GM18861 (cell line): ENCODE results near the gene HSPA2.
"Not testable (repeated sequence)": the region's sequence is repeated elsewhere in the genome, so short reads cannot be mapped to it uniquely, and the experiment has no call there.

ENCODE experiments used
- ATAC-seq: cut with Tn5 transposase; IDR thresholded peaks from one replicate; pipeline ENCODE4 v1.9.1; 2021; ENCODE audit not compliant: unreplicated experiment

HSPA2 gene

DNA sequence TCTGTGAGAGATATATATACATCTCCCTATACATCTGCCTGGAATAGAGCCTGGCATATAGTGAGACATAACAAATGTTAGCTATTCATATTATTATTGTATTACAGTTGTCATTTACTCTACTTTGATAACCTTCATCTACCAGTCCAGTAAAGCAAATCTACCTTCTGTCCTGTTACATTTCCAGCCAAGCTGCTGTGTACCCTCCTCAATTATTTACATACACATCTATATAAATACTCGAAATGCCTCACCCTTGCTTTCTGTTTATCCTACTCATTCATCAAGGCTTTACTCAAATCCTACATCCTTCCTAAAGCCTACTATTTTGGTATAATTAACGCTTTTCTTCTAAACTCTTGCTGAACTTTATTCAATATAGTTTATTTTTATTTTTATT, 27.3 kb upstream of the HSPA2 start:
- no peak for ATAC-seq

- ATAC-seq: no peak
Observed at GRCh38 chr14:64515053-64515452, 25.5 kb upstream of the HSPA2 start.

- ATAC-seq: no peak
Observed at GRCh38 chr14:64516969-64517368, 23.6 kb upstream of the HSPA2 start.

- ATAC-seq: not testable (repeated sequence)
Observed at GRCh38 chr14:64517667-64518066, 22.9 kb upstream of the HSPA2 start.

DNA sequence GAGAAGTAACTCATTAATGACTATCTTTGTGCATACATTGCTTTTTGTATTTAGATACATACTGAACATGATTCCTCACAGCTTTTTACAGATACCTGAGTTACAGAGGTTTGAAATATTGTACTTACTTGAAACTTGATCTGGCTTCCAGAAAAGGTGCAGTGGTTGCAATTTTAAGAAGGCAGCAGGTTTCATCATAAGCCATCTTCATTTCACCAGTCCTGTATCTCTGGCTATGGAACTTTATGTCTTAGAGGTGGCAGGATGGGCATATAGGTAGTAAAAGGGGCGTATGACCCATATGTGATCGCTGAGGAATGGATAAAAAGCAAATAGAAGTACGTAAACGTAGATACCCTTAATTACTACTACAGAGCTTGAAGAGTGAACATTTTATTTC, 22.3 kb upstream of the HSPA2 start:
- no peak for ATAC-seq

GRCh38 chr14:64520699-64521098, 19.8 kb upstream of the HSPA2 start:
- ATAC-seq: no peak

DNA sequence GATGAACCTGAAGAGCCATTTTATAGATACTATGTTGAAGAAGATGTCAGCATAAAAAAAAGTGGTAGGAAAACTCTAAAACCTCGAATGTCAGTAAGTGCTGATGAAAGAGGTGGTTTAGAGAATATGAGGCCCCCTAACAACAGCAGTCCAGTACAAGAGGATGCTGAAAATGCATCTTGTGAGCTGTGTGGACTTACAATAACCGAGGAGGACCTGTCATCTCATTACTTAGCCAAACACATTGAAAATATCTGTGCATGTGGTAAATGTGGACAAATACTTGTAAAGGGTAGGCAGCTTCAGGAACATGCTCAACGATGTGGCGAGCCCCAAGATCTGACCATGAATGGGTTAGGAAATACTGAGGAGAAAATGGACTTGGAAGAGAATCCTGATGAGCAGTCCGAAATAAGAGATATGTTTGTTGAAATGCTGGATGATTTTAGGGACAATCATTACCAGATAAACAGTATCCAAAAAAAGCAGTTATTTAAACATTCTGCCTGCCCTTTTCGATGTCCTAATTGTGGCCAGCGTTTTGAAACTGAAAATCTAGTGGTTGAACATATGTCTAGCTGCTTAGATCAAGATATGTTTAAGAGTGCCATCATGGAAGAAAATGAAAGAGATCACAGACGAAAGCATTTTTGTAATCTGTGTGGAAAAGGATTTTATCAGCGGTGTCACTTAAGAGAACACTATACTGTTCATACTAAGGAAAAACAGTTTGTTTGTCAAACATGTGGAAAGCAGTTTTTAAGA, 17.8 kb upstream of the HSPA2 start:
- no peak for ATAC-seq

DNA sequence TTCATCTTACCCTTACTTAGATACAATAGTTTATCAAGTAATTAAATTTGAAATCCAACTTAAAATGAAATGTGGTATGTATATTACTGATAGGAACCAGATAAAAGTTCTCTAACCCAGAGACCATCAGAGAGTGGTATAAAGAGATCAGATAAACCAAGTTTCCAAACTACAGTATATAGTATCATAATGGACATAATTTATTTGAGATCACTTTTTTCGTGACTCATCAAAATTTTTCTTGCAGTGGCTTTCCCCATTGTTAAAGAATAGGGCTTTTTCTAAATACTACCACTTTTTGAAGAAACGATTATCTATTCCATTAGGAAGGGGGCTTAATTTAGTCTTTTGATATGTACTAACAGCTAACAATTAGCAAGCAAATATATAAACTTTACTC, 15.2 kb upstream of the HSPA2 start:
- no peak for ATAC-seq

GRCh38 chr14:64531567-64531966, 9.0 kb upstream of the HSPA2 start:
- no peak for ATAC-seq

DNA sequence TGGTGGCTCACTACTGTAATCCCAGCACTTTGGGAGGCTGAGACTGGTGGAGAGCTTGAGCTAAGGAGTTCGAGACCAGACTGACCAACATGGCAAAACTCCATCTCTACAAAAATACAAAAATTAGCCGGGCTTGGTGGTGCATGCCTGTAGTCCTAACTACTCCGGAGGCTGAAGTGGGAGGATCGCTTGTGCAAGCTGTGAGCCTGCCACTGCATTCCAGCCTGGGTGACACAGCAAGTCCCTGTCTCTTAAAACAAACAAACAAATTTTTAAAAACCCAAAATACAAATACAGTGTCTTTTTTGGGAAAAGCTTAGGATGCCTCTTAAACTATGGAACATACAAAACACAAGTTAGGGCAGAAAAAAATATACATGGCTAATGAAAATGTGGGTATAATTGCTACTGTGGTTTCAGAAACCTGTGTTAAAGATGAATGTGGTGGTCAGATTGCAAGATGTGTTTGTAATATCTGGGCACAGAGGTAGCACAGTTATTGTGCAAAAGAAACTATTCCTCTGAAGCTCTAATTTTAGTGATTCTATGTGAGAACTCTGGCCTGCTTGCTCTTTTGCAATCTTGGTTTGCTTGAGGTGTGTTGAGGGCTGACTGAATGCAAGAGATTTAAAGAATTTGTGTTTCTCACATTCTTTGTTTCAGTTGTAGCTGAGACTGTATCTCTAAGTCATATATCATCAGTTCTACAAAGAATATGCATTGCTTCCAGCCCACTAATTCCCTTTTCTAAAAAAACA, 3.9 kb upstream of the HSPA2 start:
- no peak for ATAC-seq

DNA sequence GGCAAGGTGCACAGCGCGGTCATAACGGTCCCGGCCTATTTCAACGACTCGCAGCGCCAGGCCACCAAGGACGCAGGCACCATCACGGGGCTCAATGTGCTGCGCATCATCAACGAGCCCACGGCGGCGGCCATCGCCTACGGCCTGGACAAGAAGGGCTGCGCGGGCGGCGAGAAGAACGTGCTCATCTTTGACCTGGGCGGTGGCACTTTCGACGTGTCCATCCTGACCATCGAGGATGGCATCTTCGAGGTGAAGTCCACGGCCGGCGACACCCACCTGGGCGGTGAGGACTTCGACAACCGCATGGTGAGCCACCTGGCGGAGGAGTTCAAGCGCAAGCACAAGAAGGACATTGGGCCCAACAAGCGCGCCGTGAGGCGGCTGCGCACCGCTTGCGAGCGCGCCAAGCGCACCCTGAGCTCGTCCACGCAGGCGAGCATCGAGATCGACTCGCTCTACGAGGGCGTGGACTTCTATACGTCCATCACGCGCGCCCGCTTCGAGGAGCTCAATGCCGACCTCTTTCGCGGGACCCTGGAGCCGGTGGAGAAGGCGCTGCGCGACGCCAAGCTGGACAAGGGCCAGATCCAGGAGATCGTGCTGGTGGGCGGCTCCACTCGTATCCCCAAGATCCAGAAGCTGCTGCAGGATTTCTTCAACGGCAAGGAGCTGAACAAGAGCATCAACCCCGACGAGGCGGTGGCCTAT, 875 bp downstream of the HSPA2 start:
- ATAC-seq: no peak

DNA sequence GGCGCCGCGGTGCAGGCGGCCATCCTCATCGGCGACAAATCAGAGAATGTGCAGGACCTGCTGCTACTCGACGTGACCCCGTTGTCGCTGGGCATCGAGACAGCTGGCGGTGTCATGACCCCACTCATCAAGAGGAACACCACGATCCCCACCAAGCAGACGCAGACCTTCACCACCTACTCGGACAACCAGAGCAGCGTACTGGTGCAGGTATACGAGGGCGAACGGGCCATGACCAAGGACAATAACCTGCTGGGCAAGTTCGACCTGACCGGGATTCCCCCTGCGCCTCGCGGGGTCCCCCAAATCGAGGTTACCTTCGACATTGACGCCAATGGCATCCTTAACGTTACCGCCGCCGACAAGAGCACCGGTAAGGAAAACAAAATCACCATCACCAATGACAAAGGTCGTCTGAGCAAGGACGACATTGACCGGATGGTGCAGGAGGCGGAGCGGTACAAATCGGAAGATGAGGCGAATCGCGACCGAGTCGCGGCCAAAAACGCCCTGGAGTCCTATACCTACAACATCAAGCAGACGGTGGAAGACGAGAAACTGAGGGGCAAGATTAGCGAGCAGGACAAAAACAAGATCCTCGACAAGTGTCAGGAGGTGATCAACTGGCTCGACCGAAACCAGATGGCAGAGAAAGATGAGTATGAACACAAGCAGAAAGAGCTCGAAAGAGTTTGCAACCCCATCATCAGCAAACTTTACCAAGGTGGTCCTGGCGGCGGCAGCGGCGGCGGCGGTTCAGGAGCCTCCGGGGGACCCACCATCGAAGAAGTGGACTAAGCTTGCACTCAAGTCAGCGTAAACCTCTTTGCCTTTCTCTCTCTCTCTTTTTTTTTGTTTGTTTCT, 1.7 kb downstream of the HSPA2 start:
- ATAC-seq: no peak

GRCh38 chr14:64542836-64543201, 2.3 kb downstream of the HSPA2 start:
- ATAC-seq: no peak

- ATAC-seq: no peak
Observed at GRCh38 chr14:64544607-64545312, 4.2 kb downstream of the HSPA2 start.

- ATAC-seq: no peak
Observed at GRCh38 chr14:64549016-64549415, 8.5 kb downstream of the HSPA2 start.

GRCh38 chr14:64549791-64550620, 9.5 kb downstream of the HSPA2 start, which contains the start of gene PPP1R36:
TSS of gene PPP1R36 (plus strand) at chr14:64549961. CDS start at chr14:64549998, 37 bp downstream.
- no peak for ATAC-seq

DNA sequence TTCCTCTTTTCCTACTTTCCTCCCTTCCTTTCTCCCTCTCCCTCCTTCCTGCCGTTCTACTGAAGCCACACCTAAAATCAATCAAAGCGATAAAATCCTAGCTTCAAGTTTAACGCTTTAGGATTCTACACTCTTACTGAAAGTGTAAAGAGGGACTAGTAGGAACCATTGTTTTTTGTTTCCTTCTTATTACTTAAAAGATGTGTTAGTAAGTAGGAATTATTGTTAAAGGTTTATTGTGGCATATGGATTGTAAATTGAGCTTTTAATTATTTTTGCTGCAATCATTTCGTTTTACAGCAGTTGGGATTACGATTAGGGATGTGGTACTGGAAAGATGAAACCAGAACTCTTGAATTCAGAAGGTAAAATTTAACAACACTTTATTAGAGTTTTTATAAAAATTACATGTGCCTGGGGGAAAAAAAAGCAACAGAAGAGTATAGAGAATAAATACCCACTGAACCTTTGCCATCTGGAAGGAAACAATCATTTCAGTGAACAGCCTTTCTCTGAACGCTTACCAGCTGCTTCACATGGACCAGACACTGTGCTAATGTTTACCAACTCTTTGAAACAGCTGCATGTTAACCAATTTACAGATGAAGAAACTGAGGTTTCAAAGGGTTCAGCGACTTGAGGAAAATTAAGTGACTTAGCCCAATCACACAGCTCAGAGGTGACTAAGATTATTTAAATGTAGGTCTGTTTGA, 10.2 kb downstream of the HSPA2 start:
- ATAC-seq: no peak

GRCh38 chr14:64554556-64554955, 14.0 kb downstream of the HSPA2 start:
- no peak for ATAC-seq

GRCh38 chr14:64556526-64556925, 16.0 kb downstream of the HSPA2 start:
- no peak for ATAC-seq
